Fibroblast of skin of left biceps (primary cell): ENCODE measurements around the gene NT5E.

Experiments used
- DNase-seq, 2 experiments: peaks; one replicate each; pipeline ENCODE4 v3.0.0-alpha.2; 2013; ENCODE audit warnings: low read depth in 2 of 2

Gene NT5E

GRCh38 chr6:85460154-85460920 is 10.5 kb downstream of the NT5E start:
- no peak for DNase-seq

- no peak for DNase-seq
Measured at GRCh38 chr6:85460921-85461797, 11.3 kb downstream of the NT5E start.

- no peak for DNase-seq
Measured at GRCh38 chr6:85461798-85462170, 11.9 kb downstream of the NT5E start.

- DNase-seq: no peak
Measured at GRCh38 chr6:85462673-85463072, 12.8 kb downstream of the NT5E start.

- no peak for DNase-seq
Measured at GRCh38 chr6:85463621-85464259, 13.9 kb downstream of the NT5E start.

- DNase-seq: peak; percentile 81 to 83
Measured at GRCh38 chr6:85464260-85464644, 14.4 kb downstream of the NT5E start.

GRCh38 chr6:85464722-85465150 is 14.9 kb downstream of the NT5E start:
- DNase-seq: no peak

GRCh38 chr6:85465762-85466161 is 15.9 kb downstream of the NT5E start:
- DNase-seq: no peak

GRCh38 chr6:85468326-85468725 is 18.4 kb downstream of the NT5E start:
- DNase-seq: no peak

GRCh38 chr6:85469276-85470022 is 19.6 kb downstream of the NT5E start:
- DNase-seq: no peak

GRCh38 chr6:85470023-85470410 is 20.1 kb downstream of the NT5E start:
- DNase-seq: no peak

GRCh38 chr6:85472744-85473143 is 22.9 kb downstream of the NT5E start:
- no peak for DNase-seq

GRCh38 chr6:85473748-85474147 is 23.9 kb downstream of the NT5E start:
- DNase-seq: no peak

GRCh38 chr6:85476532-85476931 is 26.6 kb downstream of the NT5E start:
- DNase-seq: no peak

GRCh38 chr6:85479208-85479607 is 29.3 kb downstream of the NT5E start:
- no peak for DNase-seq

- no peak for DNase-seq
Measured at GRCh38 chr6:85482206-85482904, 32.5 kb downstream of the NT5E start.

GRCh38 chr6:85482905-85483700 is 33.2 kb downstream of the NT5E start:
- DNase-seq: peak in 1 of 2 experiments; percentile 49

- DNase-seq: no peak
Measured at GRCh38 chr6:85483846-85484245, 34.0 kb downstream of the NT5E start.

- DNase-seq: no peak
Measured at GRCh38 chr6:85484948-85485347, 35.1 kb downstream of the NT5E start.

GRCh38 chr6:85490516-85491248 is 40.8 kb downstream of the NT5E start:
- no peak for DNase-seq
